HepG2 (cell line): Measurements from ENCODE around the gene PSMD10. TPM values are rescaled to one million over a fixed set of nuclear protein-coding genes. Genes with fewer than 3 reads are reported as not detected.
A peak's percentile ranks its signal among the peaks of the same experiment; 100 is the strongest.

Experiments used
- BRD4 ChIP-seq: sonication (generic); formaldehyde crosslinking; IDR thresholded peaks from 2 replicates; pipeline ENCODE4 v1.4.0; 2020; ENCODE audit warnings: missing genetic modification reagents
- DMTF1 ChIP-seq: sonication (generic); formaldehyde crosslinking; IDR thresholded peaks from 2 replicates; pipeline ENCODE4 v1.4.0; 2020; ENCODE audit warnings: mild to moderate bottlenecking, missing genetic modification reagents
- DRAP1 ChIP-seq: IDR thresholded peaks from 2 replicates; pipeline ENCODE4 v1.6.1; 2016; ENCODE audit warnings: missing genetic modification reagents, missing compliant biosample characterization
- HOXA7 ChIP-seq: sonication (generic); formaldehyde crosslinking; IDR thresholded peaks from 2 replicates; pipeline ENCODE4 v1.8.1; 2022; ENCODE audit warnings: mild to moderate bottlenecking, missing genetic modification reagents, moderate library complexity
- ISX ChIP-seq: sonication (generic); formaldehyde crosslinking; conservative IDR thresholded peaks from 2 replicates; pipeline ENCODE4 v1.5.0; 2020; ENCODE audit warnings: missing genetic modification reagents
- NFKB2 ChIP-seq: sonication (generic); formaldehyde crosslinking; IDR thresholded peaks from 2 replicates; pipeline ENCODE4 v1.4.0; 2020; ENCODE audit warnings: missing genetic modification reagents, borderline replicate concordance
- NFYB ChIP-seq: sonication (generic); formaldehyde crosslinking; IDR thresholded peaks from 2 replicates; pipeline ENCODE4 v1.4.0; 2020; ENCODE audit warnings: missing genetic modification reagents
- PBX3 ChIP-seq: sonication (generic); formaldehyde crosslinking; IDR thresholded peaks from 2 replicates; pipeline ENCODE4 v1.8.1; 2023; ENCODE audit warnings: missing genetic modification reagents, inconsistent platforms, borderline replicate concordance
- SALL1 ChIP-seq: sonication (generic); formaldehyde crosslinking; IDR thresholded peaks from 2 replicates; pipeline ENCODE4 v1.8.0; 2022; ENCODE audit warnings: mild to moderate bottlenecking, missing genetic modification reagents
- SIN3A ChIP-seq: IDR thresholded peaks from 2 replicates; pipeline ENCODE4 v1.6.1; 2011; ENCODE audit warnings: low read depth, mild to moderate bottlenecking, control low read depth, low read length, borderline replicate concordance
- SMAD3 ChIP-seq: sonication (generic); formaldehyde crosslinking; IDR thresholded peaks from 2 replicates; pipeline ENCODE4 v1.4.0; 2020; ENCODE audit warnings: missing genetic modification reagents
- STAT6 ChIP-seq: sonication (generic); formaldehyde crosslinking; IDR thresholded peaks from 2 replicates; pipeline ENCODE4 v1.4.0; 2020; ENCODE audit warnings: missing genetic modification reagents, mild to moderate bottlenecking, borderline replicate concordance
- TSC22D2 ChIP-seq: sonication (generic); formaldehyde crosslinking; IDR thresholded peaks from 2 replicates; pipeline ENCODE4 v1.5.1; 2020; ENCODE audit warnings: missing genetic modification reagents, mild to moderate bottlenecking, borderline replicate concordance
- ZFP1 ChIP-seq: IDR thresholded peaks from 2 replicates; pipeline ENCODE4 v1.6.1; 2016
- ZFP62 ChIP-seq: sonication (generic); formaldehyde crosslinking; IDR thresholded peaks from 2 replicates; pipeline ENCODE4 v1.4.0; 2020; ENCODE audit warnings: missing genetic modification reagents
- ZNF253 ChIP-seq: sonication (generic); formaldehyde crosslinking; IDR thresholded peaks from 2 replicates; pipeline ENCODE4 v1.8.0; 2022; ENCODE audit warnings: mild to moderate bottlenecking, missing genetic modification reagents, borderline replicate concordance
- ZNF430 ChIP-seq: sonication (generic); formaldehyde crosslinking; IDR thresholded peaks from 2 replicates; pipeline ENCODE4 v1.9.0; 2021; ENCODE audit warnings: mild to moderate bottlenecking, missing genetic modification reagents
- ZNF576 ChIP-seq: sonication (generic); formaldehyde crosslinking; IDR thresholded peaks from 2 replicates; pipeline ENCODE4 v1.4.0; 2020; ENCODE audit warnings: mild to moderate bottlenecking, missing genetic modification reagents
- ZNF770 ChIP-seq: sonication (generic); formaldehyde crosslinking; IDR thresholded peaks from 2 replicates; pipeline ENCODE4 v1.5.0; 2020; ENCODE audit warnings: mild to moderate bottlenecking, missing genetic modification reagents
- ZNF777 ChIP-seq: sonication (generic); formaldehyde crosslinking; IDR thresholded peaks from 2 replicates; pipeline ENCODE4 v1.4.0; 2020; ENCODE audit warnings: missing genetic modification reagents
- polyA plus RNA-seq, 8 experiments: library from polyadenylated mRNA; depleted of rRNA in 3 of 8; stranded (reverse) in 7 of 8; unstranded in 1 of 8; fragments of >200 nt; fragmentation: Illumina TruSeq in 4 of 8; extraction: Trizol in 4 of 8; gene quantifications; 2 replicates each; pipeline versions ENCODE4 v1.2.1 to v1.2.3, GENCODE V29; 2011 to 2016; ENCODE audit warnings: low read depth in 4 of 8, missing spikeins in 1 of 8, mixed read lengths in 1 of 8; ENCODE audit not compliant: insufficient read depth in 1 of 8
- total RNA-seq, 5 experiments: library from RNA; depleted of rRNA; stranded (reverse); fragments of >200 nt; fragmentation: Illumina TruSeq; extraction: Trizol; gene quantifications; 2 replicates each; pipeline ENCODE4 v1.2.3, GENCODE V29; 2016; ENCODE audit warnings: low read depth in 1 of 5

Gene PSMD10
- total and polyA plus RNA-seq, 2 of the 13 experiments (the other 11 are each of a cell fraction or from before 2014, with no cell fraction given), result 56.4 to 65.3 TPM

GRCh38 chrX:108091264-108091877 lies at the start of gene PSMD10, which contains the start of gene ATG4A (continued):
- TF ChIP-seq ZNF253 (CRISPR knock-in tag) (no peak), HOXA7 (CRISPR knock-in tag) (no peak), ZNF576 (no peak), ZNF777 (CRISPR knock-in tag) (no peak), PBX3 (CRISPR knock-in tag) (no peak), BRD4 (no peak), NFYB (CRISPR knock-in tag) (peak; percentile 85), ZFP62 (CRISPR knock-in tag) (no peak), ISX (no peak), ZNF770 (no peak), DMTF1 (CRISPR knock-in tag) (no peak), SIN3A (peak; percentile 41; the same call in 1 of the 2 replicates), ZFP1 (CRISPR knock-in tag) (no peak), NFKB2 (CRISPR knock-in tag) (no peak), STAT6 (CRISPR knock-in tag) (no peak), DRAP1 (CRISPR knock-in tag) (no peak), TSC22D2 (CRISPR knock-in tag) (no peak), SALL1 (CRISPR knock-in tag) (peak; percentile 54), SMAD3 (CRISPR knock-in tag) (no peak), ZNF430 (CRISPR knock-in tag) (no peak)
